HG03558 (cell line): ENCODE measurements around the gene GBX2.

Experiments
- ATAC-seq: cut with Tn5 transposase; IDR thresholded peaks from one replicate; pipeline ENCODE4 v1.9.1; 2021; ENCODE audit warnings: moderate number of reproducible peaks; ENCODE audit not compliant: unreplicated experiment; ENCODE audit errors: extremely low read depth

Gene GBX2

GRCh38 chr2:236168110-236169080 is at the start of gene GBX2:
Gene GBX2, minus strand, starts transcription at chr2:236168386. Its CDS starts 415 bp downstream, at chr2:236167971.
- ATAC-seq = no peak

GRCh38 chr2:236217926-236218325 is 49.7 kb upstream of the GBX2 start:
- no peak for ATAC-seq

- ATAC-seq = no peak
Observed at GRCh38 chr2:236216711-236217110, 48.5 kb upstream of the GBX2 start.

GRCh38 chr2:236215761-236216333 is 47.7 kb upstream of the GBX2 start:
- ATAC-seq = no peak

GRCh38 chr2:236215196-236215595 is 47.0 kb upstream of the GBX2 start:
- no peak for ATAC-seq

- ATAC-seq = no peak
Observed at GRCh38 chr2:236214376-236214995, 46.3 kb upstream of the GBX2 start.

GRCh38 chr2:236211296-236211695 is 43.1 kb upstream of the GBX2 start:
- no peak for ATAC-seq

- no peak for ATAC-seq
Observed at GRCh38 chr2:236210536-236210935, 42.4 kb upstream of the GBX2 start.

- ATAC-seq = no peak
Observed at GRCh38 chr2:236209996-236210395, 41.8 kb upstream of the GBX2 start.

- ATAC-seq = no peak
Observed at GRCh38 chr2:236209535-236209934, 41.3 kb upstream of the GBX2 start.

- ATAC-seq = no peak
Observed at GRCh38 chr2:236208019-236208926, 40.1 kb upstream of the GBX2 start.

GRCh38 chr2:236207472-236207871 is 39.3 kb upstream of the GBX2 start:
- ATAC-seq = no peak

- ATAC-seq = no peak
Observed at GRCh38 chr2:236205867-236206645, 37.9 kb upstream of the GBX2 start.

- no peak for ATAC-seq
Observed at GRCh38 chr2:236204953-236205352, 36.8 kb upstream of the GBX2 start.

GRCh38 chr2:236200378-236200777 is 32.2 kb upstream of the GBX2 start:
- ATAC-seq = no peak

- ATAC-seq = no peak
Observed at GRCh38 chr2:236196366-236196765, 28.2 kb upstream of the GBX2 start.

- no peak for ATAC-seq
Observed at GRCh38 chr2:236195726-236196125, 27.5 kb upstream of the GBX2 start.

GRCh38 chr2:236194786-236195185 is 26.6 kb upstream of the GBX2 start:
- ATAC-seq = no peak

GRCh38 chr2:236193026-236193425 is 24.8 kb upstream of the GBX2 start:
- ATAC-seq = no peak
